Measurements from ENCODE around the gene TMEM52. TPM values are rescaled to one million over a fixed set of nuclear protein-coding genes. Genes with fewer than 3 reads are reported as not detected.

TMEM52 gene
- total and polyA plus RNA-seq, 9 of the 15 experiments (the other 6 are each of a cell fraction or from before 2014, with no cell fraction given), result 0.37 to 22.5 (median 6.8) TPM

GRCh38 chr1:1906185-1907097 is 12.6 kb downstream of the TMEM52 start (continued):
- TF ChIP-seq ZNF277 (CRISPR knock-in tag; IDR thresholded peaks at IDR 0.05; ENCODE audit: borderline replicate concordance), result no peak
- no peak for TF ChIP-seq BMI1 (IDR thresholded peaks at IDR 0.05; ENCODE audit: low read length)
- TF ChIP-seq MAFK (IDR thresholded peaks at IDR 0.05; ENCODE audit: low read length), result peak; percentile 40; the same call in 1 of the 2 replicates
- TF ChIP-seq NFE2L1 (tag; IDR thresholded peaks at IDR 0.05; ENCODE audit: borderline replicate concordance, low read depth), result no peak
- TF ChIP-seq, protein P1, sequence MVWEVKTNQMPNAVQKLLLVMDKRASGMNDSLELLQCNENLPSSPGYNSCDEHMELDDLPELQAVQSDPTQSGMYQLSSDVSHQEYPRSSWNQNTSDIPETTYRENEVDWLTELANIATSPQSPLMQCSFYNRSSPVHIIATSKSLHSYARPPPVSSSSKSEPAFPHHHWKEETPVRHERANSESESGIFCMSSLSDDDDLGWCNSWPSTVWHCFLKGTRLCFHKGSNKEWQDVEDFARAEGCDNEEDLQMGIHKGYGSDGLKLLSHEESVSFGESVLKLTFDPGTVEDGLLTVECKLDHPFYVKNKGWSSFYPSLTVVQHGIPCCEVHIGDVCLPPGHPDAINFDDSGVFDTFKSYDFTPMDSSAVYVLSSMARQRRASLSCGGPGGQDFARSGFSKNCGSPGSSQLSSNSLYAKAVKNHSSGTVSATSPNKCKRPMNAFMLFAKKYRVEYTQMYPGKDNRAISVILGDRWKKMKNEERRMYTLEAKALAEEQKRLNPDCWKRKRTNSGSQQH (CRISPR knock-in tag; IDR thresholded peaks at IDR 0.05), result no peak
- no peak for TF ChIP-seq SUPT5H (IDR thresholded peaks at IDR 0.05)
- no peak for TF ChIP-seq MCM5 (IDR thresholded peaks at IDR 0.05; ENCODE audit: low read depth)
- TF ChIP-seq GABPB1 (CRISPR knock-in tag; IDR thresholded peaks at IDR 0.05), result peak; percentile 41; the same call in 1 of the 2 replicates
- TF ChIP-seq SREBF1 (IDR thresholded peaks at IDR 0.05; ENCODE audit: borderline replicate concordance, low read depth, low read length), result no peak
- TF ChIP-seq, protein P2, sequence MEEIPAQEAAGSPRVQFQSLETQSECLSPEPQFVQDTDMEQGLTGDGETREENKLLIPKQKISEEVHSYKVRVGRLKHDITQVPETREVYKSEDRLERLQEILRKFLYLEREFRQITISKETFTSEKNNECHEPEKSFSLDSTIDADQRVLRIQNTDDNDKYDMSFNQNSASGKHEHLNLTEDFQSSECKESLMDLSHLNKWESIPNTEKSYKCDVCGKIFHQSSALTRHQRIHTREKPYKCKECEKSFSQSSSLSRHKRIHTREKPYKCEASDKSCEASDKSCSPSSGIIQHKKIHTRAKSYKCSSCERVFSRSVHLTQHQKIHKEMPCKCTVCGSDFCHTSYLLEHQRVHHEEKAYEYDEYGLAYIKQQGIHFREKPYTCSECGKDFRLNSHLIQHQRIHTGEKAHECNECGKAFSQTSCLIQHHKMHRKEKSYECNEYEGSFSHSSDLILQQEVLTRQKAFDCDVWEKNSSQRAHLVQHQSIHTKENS (CRISPR knock-in tag; IDR thresholded peaks at IDR 0.05), result no peak
- TF ChIP-seq STAT5A (IDR thresholded peaks at IDR 0.05; ENCODE audit: borderline replicate concordance, low read length), result no peak
- no peak for TF ChIP-seq IRF1 (CRISPR knock-in tag; IDR thresholded peaks at IDR 0.05; ENCODE audit: borderline replicate concordance)
- TF ChIP-seq CLOCK (CRISPR knock-in tag; IDR thresholded peaks at IDR 0.05; ENCODE audit: borderline replicate concordance), result no peak
- no peak for TF ChIP-seq TSC22D4 (tag; IDR thresholded peaks at IDR 0.05)
- TF ChIP-seq, protein P3, sequence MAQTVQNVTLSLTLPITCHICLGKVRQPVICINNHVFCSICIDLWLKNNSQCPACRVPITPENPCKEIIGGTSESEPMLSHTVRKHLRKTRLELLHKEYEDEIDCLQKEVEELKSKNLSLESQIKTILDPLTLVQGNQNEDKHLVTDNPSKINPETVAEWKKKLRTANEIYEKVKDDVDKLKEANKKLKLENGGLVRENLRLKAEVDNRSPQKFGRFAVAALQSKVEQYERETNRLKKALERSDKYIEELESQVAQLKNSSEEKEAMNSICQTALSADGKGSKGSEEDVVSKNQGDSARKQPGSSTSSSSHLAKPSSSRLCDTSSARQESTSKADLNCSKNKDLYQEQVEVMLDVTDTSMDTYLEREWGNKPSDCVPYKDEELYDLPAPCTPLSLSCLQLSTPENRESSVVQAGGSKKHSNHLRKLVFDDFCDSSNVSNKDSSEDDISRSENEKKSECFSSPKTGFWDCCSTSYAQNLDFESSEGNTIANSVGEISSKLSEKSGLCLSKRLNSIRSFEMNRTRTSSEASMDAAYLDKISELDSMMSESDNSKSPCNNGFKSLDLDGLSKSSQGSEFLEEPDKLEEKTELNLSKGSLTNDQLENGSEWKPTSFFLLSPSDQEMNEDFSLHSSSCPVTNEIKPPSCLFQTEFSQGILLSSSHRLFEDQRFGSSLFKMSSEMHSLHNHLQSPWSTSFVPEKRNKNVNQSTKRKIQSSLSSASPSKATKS (CRISPR knock-in tag; IDR thresholded peaks at IDR 0.05), result no peak
- TF ChIP-seq PRMT5 (CRISPR knock-in tag; IDR thresholded peaks at IDR 0.05), result no peak
- TF ChIP-seq ARID1B (IDR thresholded peaks at IDR 0.05), result peak; percentile 12; the same call in 1 of the 2 replicates

Data from K562 (cell line).